Endothelial cell of umbilical vein (primary cell): ENCODE measurements around the gene RPL5. TPM values are rescaled to one million over a fixed set of nuclear protein-coding genes. Genes with fewer than 3 reads are reported as not detected.

Source experiments
- BruUV-seq: library from RNA; stranded (reverse); fragments of 400-500 nt; replicated peaks from 2 replicates; lab custom pipeline; 2021; lab: Mats Ljungman, UMichigan
- CTCF ChIA-PET: fragments of 300-600, 350-600 bp; sonication (Branson Sonifier 250); formaldehyde crosslinking; loops from one replicate; lab custom pipeline; 2021; ENCODE audit warnings: antibody characterized with exemption, inconsistent platforms; lab: Charles Lee
- POLR2A ChIA-PET: fragments of 300-600, 350-600 bp; sonication (Branson Sonifier 250); formaldehyde crosslinking; loops from one replicate; lab custom pipeline; 2021; ENCODE audit warnings: antibody characterized with exemption, inconsistent platforms; lab: Charles Lee
- DNase-seq: peaks from one replicate; pipeline ENCODE4 v3.0.0-alpha.2; 2011; ENCODE audit warnings: low read depth, low spot score
- FAIRE-seq: peaks from 2 replicates; lab custom pipeline; 2011; peaks lifted over from hg19 to GRCh38; lab: Jason Lieb, UNC
- H2AFZ ChIP-seq: 2 replicates; pipeline ENCODE4 v1.6.0; 2012; ENCODE audit warnings: low read depth, low read length, control low read depth, inconsistent platforms
- H3K27ac ChIP-seq: 2 replicates; pipeline ENCODE4 v1.5.1; 2011; ENCODE audit warnings: low read depth, mild to moderate bottlenecking, control low read depth, low read length, moderate library complexity; ENCODE audit not compliant: insufficient read depth
- H3K27me3 ChIP-seq, 2 experiments: 2 replicates each; pipeline versions ENCODE4 v1.6.0 to v1.6.1; 2011; ENCODE audit warnings: low read length in 2 of 2, mixed read lengths in 1 of 2; ENCODE audit not compliant: control insufficient read depth in 2 of 2, insufficient read depth in 2 of 2
- H3K36me3 ChIP-seq, 2 experiments: 2 replicates in 1 of 2; 3 replicates in 1 of 2; pipeline ENCODE4 v1.5.1; 2011; ENCODE audit warnings: low read length in 2 of 2, mild to moderate bottlenecking in 1 of 2, moderate library complexity in 1 of 2; ENCODE audit not compliant: control insufficient read depth in 2 of 2, insufficient read depth in 2 of 2; ENCODE audit errors: extremely low read depth in 1 of 2
- H3K4me1 ChIP-seq: 3 replicates; pipeline ENCODE4 v1.5.1; 2011; ENCODE audit warnings: mild to moderate bottlenecking, low read length; ENCODE audit not compliant: control insufficient read depth, insufficient read depth; ENCODE audit errors: extremely low read depth
- H3K4me2 ChIP-seq: 2 replicates; pipeline ENCODE4 v1.6.1; 2011; ENCODE audit warnings: low read length, control low read depth, mixed read lengths; ENCODE audit not compliant: insufficient read depth
- H3K4me3 ChIP-seq, 3 experiments: fragments of 200-600 bp in 1 of 3; sonication (generic), shearing (Covaris generic) in 1 of 3; replicated peaks in 1 of 3; 2 replicates each; pipeline ENCODE4 v1.5.1; 2011 to 2016; ENCODE audit warnings: control low read depth in 3 of 3, low read length in 3 of 3, mild to moderate bottlenecking in 2 of 3, inconsistent platforms in 1 of 3, low read depth in 1 of 3, moderate library complexity in 1 of 3; ENCODE audit not compliant: insufficient read depth in 1 of 3
- H3K79me2 ChIP-seq: 2 replicates; pipeline ENCODE4 v1.6.0; 2012; ENCODE audit warnings: low read length, inconsistent platforms; ENCODE audit not compliant: control insufficient read depth, insufficient read depth
- H3K9ac ChIP-seq: replicated peaks from 2 replicates; pipeline ENCODE3; 2011; ENCODE audit warnings: low read length, control low read depth; ENCODE audit not compliant: insufficient read depth; ENCODE audit errors: extremely low read depth
- H3K9me1 ChIP-seq: replicated peaks from 3 replicates; pipeline ENCODE4 v1.6.0; 2011; ENCODE audit warnings: mild to moderate bottlenecking, low read length; ENCODE audit not compliant: control insufficient read depth, insufficient read depth; ENCODE audit errors: extremely low read depth
- H3K9me3 ChIP-seq: replicated peaks from 2 replicates; pipeline ENCODE4 v1.5.1; 2012; ENCODE audit warnings: low read length, inconsistent platforms; ENCODE audit not compliant: control insufficient read depth, insufficient read depth
- H4K20me1 ChIP-seq: replicated peaks from 2 replicates; pipeline ENCODE3; 2011; ENCODE audit warnings: mild to moderate bottlenecking, low read length; ENCODE audit not compliant: control insufficient read depth, insufficient read depth; ENCODE audit errors: extremely low read depth
- EZH2 ChIP-seq: IDR thresholded peaks from 2 replicates; pipeline ENCODE4 v1.6.1; 2012; ENCODE audit warnings: borderline replicate concordance, low read depth, mild to moderate bottlenecking, moderate library complexity, low read length, inconsistent platforms; ENCODE audit not compliant: severe bottlenecking
- FOS ChIP-seq: IDR thresholded peaks from 2 replicates; pipeline ENCODE4 v1.6.1; 2011; ENCODE audit warnings: mild to moderate bottlenecking, low read length, moderate library complexity, borderline replicate concordance; ENCODE audit not compliant: insufficient read depth
- GATA2 ChIP-seq: IDR thresholded peaks from 2 replicates; pipeline ENCODE4 v1.7.0; 2011; ENCODE audit warnings: low read depth, mild to moderate bottlenecking, moderate library complexity, mixed read lengths, low read length; ENCODE audit not compliant: insufficient read length, insufficient read depth
- JUN ChIP-seq: IDR thresholded peaks from 2 replicates; pipeline ENCODE4 v1.6.1; 2011; ENCODE audit warnings: borderline replicate concordance, low read depth; ENCODE audit not compliant: insufficient read length, insufficient read depth
- MYC ChIP-seq: IDR thresholded peaks from one replicate; pipeline ENCODE4 v1.6.1; 2011; ENCODE audit warnings: mild to moderate bottlenecking, low read depth, low read length
- POLR2A ChIP-seq: IDR thresholded peaks from 2 replicates; pipeline ENCODE4 v1.6.1; 2012; ENCODE audit warnings: low read depth, mild to moderate bottlenecking, control low read depth, low read length
- POLR2AphosphoS5 ChIP-seq: IDR thresholded peaks from 2 replicates; pipeline ENCODE4 v1.6.1; 2012; ENCODE audit warnings: low read depth, mild to moderate bottlenecking, control low read depth, low read length, moderate library complexity; ENCODE audit not compliant: insufficient read depth
- dilution Hi-C: fragments of 300-500 bp; cut with MboI; formaldehyde crosslinking; loops from one replicate; pipeline ENCODE4 v1.15.0; 2019; ENCODE audit warnings: low sequenced_read_pairs; ENCODE audit not compliant: extremely low pct_ligation_motif_present
- intact Hi-C: fragments of 100-400 bp; cut with micrococcal nuclease; formaldehyde crosslinking; loops from one replicate; pipeline ENCODE4 v1.10.0; 2022
- polyA plus RNA-seq, 4 experiments: library from polyadenylated mRNA; depleted of rRNA in 3 of 4; stranded (reverse) in 3 of 4; unstranded in 1 of 4; fragments of >200 nt; gene quantifications; 2 replicates each; pipeline versions ENCODE4 v1.2.1 to v1.2.3, GENCODE V29; 2011 to 2012; ENCODE audit warnings: missing spikeins in 1 of 4
- total RNA-seq: library from RNA; stranded (reverse); gene quantifications from 2 replicates; pipeline ENCODE4 v1.2.3, GENCODE V29; 2021
- TF ChIP-seq, protein P1 (sequence below): IDR thresholded peaks from 2 replicates; pipeline ENCODE4 v1.6.1; 2011; ENCODE audit not compliant: insufficient read depth, insufficient read length
- TF ChIP-seq, protein P2 (sequence below), 2 donors: IDR thresholded peaks; 1 replicate in 1 of 2; 2 replicates in 1 of 2; pipeline ENCODE4 v1.5.1; 2011; ENCODE audit warnings: low read length in 2 of 2, mild to moderate bottlenecking in 2 of 2, moderate library complexity in 2 of 2, control low read depth in 1 of 2, inconsistent platforms in 1 of 2, low read depth in 1 of 2; ENCODE audit not compliant: insufficient read depth in 1 of 2; ENCODE audit errors: extremely low read depth in 1 of 2

The RPL5 gene
- total and polyA plus RNA-seq, 2 donors (not counting 3 experiments of a cell fraction or from before 2014, with no cell fraction given): 1,109 to 1,237 TPM

DNA sequence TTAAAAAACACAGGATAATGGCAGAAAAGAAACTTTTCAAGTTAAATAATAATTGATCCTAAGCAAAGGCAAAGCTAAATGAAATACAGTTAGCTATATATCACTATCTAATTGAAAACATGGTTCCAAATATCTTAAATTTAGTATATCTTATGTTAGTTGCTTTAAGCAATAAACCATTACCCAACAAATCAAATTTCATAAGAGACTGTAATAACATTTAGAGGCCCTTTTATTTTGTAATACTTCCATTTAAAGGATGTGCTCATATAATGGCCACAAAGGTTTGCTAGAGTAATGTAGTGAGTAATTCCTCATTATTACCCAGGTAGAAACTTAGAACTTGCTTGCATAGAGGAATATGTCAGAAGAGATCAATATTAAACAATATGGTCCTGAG is 32.3 kb downstream of the RPL5 start:
- dilution Hi-C loops: no loop called here
- peaks cover 0 to 2% of the 10 kb centered on the region in 2 experiments for H3K27me3 ChIP-seq
- H3K4me3 ChIP-seq: no peak overlapping the region
- TF ChIP-seq, protein P1, sequence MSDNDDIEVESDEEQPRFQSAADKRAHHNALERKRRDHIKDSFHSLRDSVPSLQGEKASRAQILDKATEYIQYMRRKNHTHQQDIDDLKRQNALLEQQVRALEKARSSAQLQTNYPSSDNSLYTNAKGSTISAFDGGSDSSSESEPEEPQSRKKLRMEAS: no peak
- TF ChIP-seq POLR2A (no peak), JUN (no peak), GATA2 (no peak), EZH2 (no peak), FOS (no peak), POLR2AphosphoS5 (no peak), MYC (no peak)
- TF ChIP-seq, protein P2, sequence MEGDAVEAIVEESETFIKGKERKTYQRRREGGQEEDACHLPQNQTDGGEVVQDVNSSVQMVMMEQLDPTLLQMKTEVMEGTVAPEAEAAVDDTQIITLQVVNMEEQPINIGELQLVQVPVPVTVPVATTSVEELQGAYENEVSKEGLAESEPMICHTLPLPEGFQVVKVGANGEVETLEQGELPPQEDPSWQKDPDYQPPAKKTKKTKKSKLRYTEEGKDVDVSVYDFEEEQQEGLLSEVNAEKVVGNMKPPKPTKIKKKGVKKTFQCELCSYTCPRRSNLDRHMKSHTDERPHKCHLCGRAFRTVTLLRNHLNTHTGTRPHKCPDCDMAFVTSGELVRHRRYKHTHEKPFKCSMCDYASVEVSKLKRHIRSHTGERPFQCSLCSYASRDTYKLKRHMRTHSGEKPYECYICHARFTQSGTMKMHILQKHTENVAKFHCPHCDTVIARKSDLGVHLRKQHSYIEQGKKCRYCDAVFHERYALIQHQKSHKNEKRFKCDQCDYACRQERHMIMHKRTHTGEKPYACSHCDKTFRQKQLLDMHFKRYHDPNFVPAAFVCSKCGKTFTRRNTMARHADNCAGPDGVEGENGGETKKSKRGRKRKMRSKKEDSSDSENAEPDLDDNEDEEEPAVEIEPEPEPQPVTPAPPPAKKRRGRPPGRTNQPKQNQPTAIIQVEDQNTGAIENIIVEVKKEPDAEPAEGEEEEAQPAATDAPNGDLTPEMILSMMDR (IDR thresholded peaks at IDR 0.05; ENCODE audit: extremely low read depth in 1 of 2, insufficient read depth in 1 of 2, low read depth in 1 of 2, low read length in 2 of 2): no peak
- no peak for DNase-seq
- FAIRE-seq: no peak
- CTCF ChIA-PET: interaction anchor here (9.3 kb wide), 1 partner anchor 130 kb away, joined by 56 read pairs; no protein-coding TSS in a partner anchor
- no peaks in the 10 kb centered on the region for H3K9me3 ChIP-seq
- H3K4me2 ChIP-seq: no peak overlapping the region
- no peak overlapping the region for H3K27ac ChIP-seq
- H3K9me1 ChIP-seq: no peaks in the 10 kb centered on the region
- H2AFZ ChIP-seq: no peak overlapping the region
- H3K79me2 ChIP-seq: no peaks in the 10 kb centered on the region
- no TSS peak for BruUV-seq
- no peaks in the 10 kb centered on the region for H3K4me1 ChIP-seq
- POLR2A ChIA-PET: no interaction called here
- no peaks in the 10 kb centered on the region for H3K36me3 ChIP-seq
- intact Hi-C loops: no loop called here
- no peaks in the 10 kb centered on the region for H4K20me1 ChIP-seq
- no peak overlapping the region for H3K9ac ChIP-seq
